LoVo (cell line): ENCODE measurements around the gene C1orf159.
A peak's percentile ranks its signal among the peaks of the same experiment; 100 is the strongest.

Experiments
- DNase-seq: peaks from one replicate; pipeline ENCODE4 v3.0.0-alpha.2; 2016; ENCODE audit warnings: low spot score

Gene C1orf159

GRCh38 chr1:1132042-1132950 lies 16.4 kb upstream of the C1orf159 start:
- DNase-seq: no peak

- no peak for DNase-seq
Measured at GRCh38 chr1:1130206-1131120, 14.6 kb upstream of the C1orf159 start.

GRCh38 chr1:1129381-1129821 lies 13.5 kb upstream of the C1orf159 start:
- DNase-seq: no peak

- DNase-seq: no peak
Measured at GRCh38 chr1:1128454-1129139, 12.7 kb upstream of the C1orf159 start.

- no peak for DNase-seq
Measured at GRCh38 chr1:1127551-1128451, 11.9 kb upstream of the C1orf159 start.

- no peak for DNase-seq
Measured at GRCh38 chr1:1125945-1126344, 10.1 kb upstream of the C1orf159 start.

- peak; percentile 44 for DNase-seq
Measured at GRCh38 chr1:1124786-1125642, 9.1 kb upstream of the C1orf159 start.

- DNase-seq: no peak
Measured at GRCh38 chr1:1124508-1124785, 8.6 kb upstream of the C1orf159 start.

- DNase-seq: no peak
Measured at GRCh38 chr1:1123581-1124507, 8.0 kb upstream of the C1orf159 start.

GRCh38 chr1:1122981-1123480 lies 7.1 kb upstream of the C1orf159 start:
- DNase-seq: no peak

- DNase-seq: peak; percentile 70
Measured at GRCh38 chr1:1122078-1122811, 6.4 kb upstream of the C1orf159 start.

- no peak for DNase-seq
Measured at GRCh38 chr1:1121611-1122077, 5.8 kb upstream of the C1orf159 start.

GRCh38 chr1:1120866-1121591 lies 5.1 kb upstream of the C1orf159 start:
- DNase-seq: no peak

- DNase-seq: no peak
Measured at GRCh38 chr1:1120096-1120495, 4.2 kb upstream of the C1orf159 start.

- no peak for DNase-seq
Measured at GRCh38 chr1:1119272-1119890, 3.5 kb upstream of the C1orf159 start.

GRCh38 chr1:1118876-1119220 lies 3.0 kb upstream of the C1orf159 start:
- DNase-seq: no peak
